ENCODE measurements around the gene RUSF1. TPM values are rescaled to one million over a fixed set of nuclear protein-coding genes. Genes with fewer than 3 reads are reported as not detected.

Gene RUSF1
- polyA plus RNA-seq, 1 donor (not counting 4 experiments of a cell fraction or from before 2014, with no cell fraction given) = 17.4 TPM

- dilution Hi-C loops (cut with MboI; ENCODE audit: extremely low pct_ligation_motif_present, low sequenced_read_pairs) = no loop called here
- peaks cover 10% of the 10 kb centered on the region for H3K4me1 ChIP-seq (ENCODE audit: control insufficient read depth, extremely low read depth, insufficient read depth, low read length)
- H3K4me2 ChIP-seq (ENCODE audit: control insufficient read depth, extremely low read depth, insufficient read depth, low read depth, low read length) = no peak overlapping the region
- no peak overlapping the region for H3K27ac ChIP-seq (ENCODE audit: control insufficient read depth, insufficient read depth, low read length)
- TF ChIP-seq CTCF (optimal IDR thresholded peaks at IDR 0.05 in 1 of 3, IDR thresholded peaks at IDR 0.05 in 1 of 3, conservative IDR thresholded peaks at IDR 0.05 in 1 of 3; ENCODE audit: extremely low read depth in 1 of 3, insufficient read depth in 2 of 3, low read length in 3 of 3) (no peak), EZH2 (IDR thresholded peaks at IDR 0.05; ENCODE audit: low read length) (no peak)
- H3K4me3 ChIP-seq (ENCODE audit: control insufficient read depth in 2 of 3, extremely low read depth in 1 of 3, insufficient read depth in 2 of 3, low read depth in 1 of 3, low read length in 3 of 3) = no peak overlapping the region
- H3K9me3 ChIP-seq (ENCODE audit: control insufficient read depth, low read depth, low read length) = no peaks in the 10 kb centered on the region
- no peaks in the 10 kb centered on the region for H3K27me3 ChIP-seq (ENCODE audit: control insufficient read depth, extremely low read depth, insufficient read depth, low read length)
- H3K36me3 ChIP-seq (ENCODE audit: control insufficient read depth in 2 of 2, extremely low read depth in 1 of 2, insufficient read depth in 2 of 2, low read length in 2 of 2) = peaks cover 9 to 22% of the 10 kb centered on the region in 2 experiments
- FAIRE-seq = no peak
- no peak overlapping the region for H2AFZ ChIP-seq (ENCODE audit: control insufficient read depth, low read length)
- no peak for DNase-seq (ENCODE audit: low read depth, low spot score)
- no peaks in the 10 kb centered on the region for H3K9me1 ChIP-seq (ENCODE audit: control insufficient read depth, extremely low read depth, insufficient read depth, low read length)
- H3K79me2 ChIP-seq (ENCODE audit: control insufficient read depth, insufficient read depth, low read length) = peaks cover 1% of the 10 kb centered on the region
- H3K9ac ChIP-seq (ENCODE audit: control insufficient read depth, extremely low read depth, insufficient read depth, low read length) = no peak overlapping the region
- no peaks in the 10 kb centered on the region for H4K20me1 ChIP-seq (ENCODE audit: control insufficient read depth, extremely low read depth, insufficient read depth, low read length)
Measured at GRCh38 chr16:31464348-31464769, 43.8 kb downstream of the RUSF1 start.

- peaks cover 18% of the 10 kb centered on the region for H3K79me2 ChIP-seq (ENCODE audit: control insufficient read depth, insufficient read depth, low read length)
- FAIRE-seq = no peak
- TF ChIP-seq CTCF (optimal IDR thresholded peaks at IDR 0.05 in 1 of 3, IDR thresholded peaks at IDR 0.05 in 1 of 3, conservative IDR thresholded peaks at IDR 0.05 in 1 of 3; ENCODE audit: extremely low read depth in 1 of 3, insufficient read depth in 2 of 3, low read length in 3 of 3) = no peak
- no peak for TF ChIP-seq EZH2 (IDR thresholded peaks at IDR 0.05; ENCODE audit: low read length)
Measured at GRCh38 chr16:31461921-31462804, 46.0 kb downstream of the RUSF1 start.

More at GRCh38 chr16:31461921-31462804, 46.0 kb downstream of the RUSF1 start:
- Histone ChIP-seq H3K9me3 (ENCODE audit: control insufficient read depth, low read depth, low read length) (no peaks in the 10 kb centered on the region), H3K4me1 (ENCODE audit: control insufficient read depth, extremely low read depth, insufficient read depth, low read length) (peaks cover 22% of the 10 kb centered on the region), H2AFZ (ENCODE audit: control insufficient read depth, low read length) (no peak overlapping the region), H3K4me3 (ENCODE audit: control insufficient read depth in 2 of 3, extremely low read depth in 1 of 3, insufficient read depth in 2 of 3, low read depth in 1 of 3, low read length in 3 of 3) (no peak overlapping the region), H3K27ac (ENCODE audit: control insufficient read depth, insufficient read depth, low read length) (no peak overlapping the region), H4K20me1 (ENCODE audit: control insufficient read depth, extremely low read depth, insufficient read depth, low read length) (peaks cover 5% of the 10 kb centered on the region), H3K9ac (ENCODE audit: control insufficient read depth, extremely low read depth, insufficient read depth, low read length) (no peak overlapping the region), H3K9me1 (ENCODE audit: control insufficient read depth, extremely low read depth, insufficient read depth, low read length) (no peaks in the 10 kb centered on the region), H3K4me2 (ENCODE audit: control insufficient read depth, extremely low read depth, insufficient read depth, low read depth, low read length) (no peak overlapping the region), H3K36me3 (ENCODE audit: control insufficient read depth in 2 of 2, extremely low read depth in 1 of 2, insufficient read depth in 2 of 2, low read length in 2 of 2) (peaks cover 11 to 21% of the 10 kb centered on the region in 2 experiments), H3K27me3 (ENCODE audit: control insufficient read depth, extremely low read depth, insufficient read depth, low read length) (no peaks in the 10 kb centered on the region)
- dilution Hi-C loops (cut with MboI; ENCODE audit: extremely low pct_ligation_motif_present, low sequenced_read_pairs) = no loop called here
- DNase-seq (ENCODE audit: low read depth, low spot score) = no peak
